ENCODE results near the gene USP49.

The USP49 gene

GRCh38 chr6:41874741-41875140 is 20.4 kb downstream of the USP49 start:
- no peak for DNase-seq (ENCODE audit: low spot score)

- DNase-seq (ENCODE audit: low spot score) = no peak
Measured at GRCh38 chr6:41872147-41872546, 23.0 kb downstream of the USP49 start.

- no peak for DNase-seq (ENCODE audit: low spot score)
Measured at GRCh38 chr6:41871691-41872090, 23.5 kb downstream of the USP49 start.

- DNase-seq (ENCODE audit: low spot score) = no peak
Measured at GRCh38 chr6:41859356-41859755, 35.8 kb downstream of the USP49 start.

GRCh38 chr6:41858703-41859102 is 36.5 kb downstream of the USP49 start:
- no peak for DNase-seq (ENCODE audit: low spot score)

GRCh38 chr6:41850861-41851260 is 44.3 kb downstream of the USP49 start:
- DNase-seq (ENCODE audit: low spot score) = no peak

GRCh38 chr6:41846666-41847237 is 48.4 kb downstream of the USP49 start:
- DNase-seq (ENCODE audit: low spot score) = peak; percentile 73

GRCh38 chr6:41843178-41843577 is 52.0 kb downstream of the USP49 start:
- no peak for DNase-seq (ENCODE audit: low spot score)

- DNase-seq (ENCODE audit: low spot score) = no peak
Measured at GRCh38 chr6:41840326-41840725, 54.8 kb downstream of the USP49 start.

GRCh38 chr6:41836660-41837052 is 58.5 kb downstream of the USP49 start:
- no peak for DNase-seq (ENCODE audit: low spot score)

GRCh38 chr6:41836022-41836659 is 59.0 kb downstream of the USP49 start:
- peak; percentile 30 for DNase-seq (ENCODE audit: low spot score)

GRCh38 chr6:41832263-41832662 is 62.9 kb downstream of the USP49 start:
- no peak for DNase-seq (ENCODE audit: low spot score)

GRCh38 chr6:41826343-41827022 is 68.7 kb downstream of the USP49 start:
- no peak for DNase-seq (ENCODE audit: low spot score)

- DNase-seq (ENCODE audit: low spot score) = no peak
Measured at GRCh38 chr6:41824571-41825569, 70.3 kb downstream of the USP49 start.

GRCh38 chr6:41823178-41823577 is 72.0 kb downstream of the USP49 start:
- no peak for DNase-seq (ENCODE audit: low spot score)

- no peak for DNase-seq (ENCODE audit: low spot score)
Measured at GRCh38 chr6:41822021-41822420, 73.2 kb downstream of the USP49 start.

- no peak for DNase-seq (ENCODE audit: low spot score)
Measured at GRCh38 chr6:41821266-41821665, 73.9 kb downstream of the USP49 start.

GRCh38 chr6:41818271-41819054 is 76.7 kb downstream of the USP49 start:
- no peak for DNase-seq (ENCODE audit: low spot score)

GRCh38 chr6:41815587-41815986 is 79.6 kb downstream of the USP49 start:
- no peak for DNase-seq (ENCODE audit: low spot score)

- no peak for DNase-seq (ENCODE audit: low spot score)
Measured at GRCh38 chr6:41814629-41815028, 80.5 kb downstream of the USP49 start.

GRCh38 chr6:41813956-41814355 is 81.2 kb downstream of the USP49 start:
- DNase-seq (ENCODE audit: low spot score) = no peak

- DNase-seq (ENCODE audit: low spot score) = no peak
Measured at GRCh38 chr6:41813469-41813868, 81.7 kb downstream of the USP49 start.
